Measurements from ENCODE around the gene KMT2C. TPM values are rescaled to one million over a fixed set of nuclear protein-coding genes. Genes with fewer than 3 reads are reported as not detected.

KMT2C gene
- total and polyA plus RNA-seq, 2 experiments from 2014 or later = 21.9 to 47.7 TPM

- WGBS (ENCODE audit: low lambda C conversion rate, missing lambda C conversion rate) = 80% methylated on average over 5 of the region's 5 CpGs
- H3K9me2 ChIP-seq (replicated peaks; ENCODE audit: insufficient read depth) = no peaks in the 10 kb centered on the region
- H3K27ac ChIP-seq = no peak overlapping the region
- H3K27me3 ChIP-seq = no peaks in the 10 kb centered on the region
- H3K4me3 ChIP-seq = no peak overlapping the region
- peaks cover 100% of the 10 kb centered on the region for H3K79me2 ChIP-seq
- H3K4me2 ChIP-seq = no peak overlapping the region
- H3K36me3 ChIP-seq (replicated peaks; ENCODE audit: insufficient read depth, low read depth) = no peaks in the 10 kb centered on the region
- no peak overlapping the region for H2AFZ ChIP-seq
- no peak for TF ChIP-seq EZH2 (IDR thresholded peaks at IDR 0.05; ENCODE audit: borderline replicate concordance)
- TF ChIP-seq EZH2phosphoT487 (IDR thresholded peaks at IDR 0.05; ENCODE audit: low read depth, severe bottlenecking, unreplicated experiment) = no peak
- no peak for TF ChIP-seq CTCF (IDR thresholded peaks at IDR 0.05; ENCODE audit: poor library complexity)
- peaks cover 4% of the 10 kb centered on the region for H3K9me3 ChIP-seq (ENCODE audit: low read depth)
- no peaks in the 10 kb centered on the region for H3K4me1 ChIP-seq (ENCODE audit: insufficient read depth)
- H4K20me1 ChIP-seq (ENCODE audit: insufficient read depth, poor library complexity, severe bottlenecking) = peaks cover 86% of the 10 kb centered on the region
- no peak for DNase-seq (ENCODE audit: low spot score)
Measured at GRCh38 chr7:152419473-152420429, 16.1 kb downstream of the KMT2C start.

GRCh38 chr7:152414779-152415178, 21.0 kb downstream of the KMT2C start:
- Histone ChIP-seq H3K79me2 (peaks cover 100% of the 10 kb centered on the region), H4K20me1 (ENCODE audit: insufficient read depth, poor library complexity, severe bottlenecking) (peaks cover 90% of the 10 kb centered on the region)

GRCh38 chr7:152411389-152411788, 24.4 kb downstream of the KMT2C start:
- peak; percentile 28 for DNase-seq (ENCODE audit: low spot score)
- 33% methylated on average over 5 of the region's 5 CpGs for WGBS (ENCODE audit: low lambda C conversion rate, missing lambda C conversion rate)
- Histone ChIP-seq H2AFZ (peak overlapping the region; percentile 5), H3K4me1 (ENCODE audit: insufficient read depth) (no peaks in the 10 kb centered on the region), H3K9me2 (replicated peaks; ENCODE audit: insufficient read depth) (no peaks in the 10 kb centered on the region), H3K27me3 (no peaks in the 10 kb centered on the region), H4K20me1 (ENCODE audit: insufficient read depth, poor library complexity, severe bottlenecking) (peaks cover 82% of the 10 kb centered on the region), H3K9me3 (ENCODE audit: low read depth) (no peaks in the 10 kb centered on the region), H3K27ac (peak overlapping the region; percentile 2), H3K36me3 (replicated peaks; ENCODE audit: insufficient read depth, low read depth) (no peaks in the 10 kb centered on the region), H3K79me2 (peaks cover 100% of the 10 kb centered on the region), H3K4me3 (no peak overlapping the region), H3K4me2 (peak overlapping the region; percentile 67)
- TF ChIP-seq CTCF (IDR thresholded peaks at IDR 0.05; ENCODE audit: poor library complexity) (no peak), EZH2phosphoT487 (IDR thresholded peaks at IDR 0.05; ENCODE audit: low read depth, severe bottlenecking, unreplicated experiment) (no peak), EZH2 (IDR thresholded peaks at IDR 0.05; ENCODE audit: borderline replicate concordance) (no peak)

More at GRCh38 chr7:152414779-152415178, 21.0 kb downstream of the KMT2C start:
- 87% methylated on average over 2 of the region's 2 CpGs for WGBS (ENCODE audit: low lambda C conversion rate, missing lambda C conversion rate)
- H3K9me2 ChIP-seq (replicated peaks; ENCODE audit: insufficient read depth) = no peaks in the 10 kb centered on the region
- H3K27me3 ChIP-seq = no peaks in the 10 kb centered on the region
- no peak overlapping the region for H2AFZ ChIP-seq
- DNase-seq (ENCODE audit: low spot score) = no peak
- H3K9me3 ChIP-seq (ENCODE audit: low read depth) = no peaks in the 10 kb centered on the region
- H3K27ac ChIP-seq = no peak overlapping the region
- TF ChIP-seq CTCF (IDR thresholded peaks at IDR 0.05; ENCODE audit: poor library complexity) (no peak), EZH2 (IDR thresholded peaks at IDR 0.05; ENCODE audit: borderline replicate concordance) (no peak), EZH2phosphoT487 (IDR thresholded peaks at IDR 0.05; ENCODE audit: low read depth, severe bottlenecking, unreplicated experiment) (no peak)
- H3K4me1 ChIP-seq (ENCODE audit: insufficient read depth) = no peaks in the 10 kb centered on the region
- no peaks in the 10 kb centered on the region for H3K36me3 ChIP-seq (replicated peaks; ENCODE audit: insufficient read depth, low read depth)
- no peak overlapping the region for H3K4me2 ChIP-seq
- no peak overlapping the region for H3K4me3 ChIP-seq
